ENCODE results near the gene SMIM41. TPM values are rescaled to one million over a fixed set of nuclear protein-coding genes. Genes with fewer than 3 reads are reported as not detected.
A peak's percentile ranks its signal among the peaks of the same experiment; 100 is the strongest.

SMIM41 gene
- total RNA-seq (ENCODE audit: low replicate concordance), result 0.27 and 0.98 TPM in 2 replicates

GRCh38 chr12:52079576-52080402 is at the start of gene SMIM41:
SMIM41 (plus strand) TSS chr12:52079704; CDS start chr12:52079780, 76 bp downstream.
- no peak for TF ChIP-seq CTCF (IDR thresholded peaks at IDR 0.05; ENCODE audit: insufficient read depth, low read length)
- no peak within 1 kb of the TSS for H3K4me3 ChIP-seq (ENCODE audit: low read depth, low read length)
- DNase-seq (ENCODE audit: low read depth), result no peak

GRCh38 chr12:52032446-52032803 is 47.1 kb upstream of the SMIM41 start:
- peak overlapping the region; percentile 54 for H3K4me3 ChIP-seq (ENCODE audit: low read depth, low read length)
- DNase-seq (ENCODE audit: low read depth), result peak; percentile 88
- TF ChIP-seq CTCF (IDR thresholded peaks at IDR 0.05; ENCODE audit: insufficient read depth, low read length), result no peak

- no peak for TF ChIP-seq CTCF (IDR thresholded peaks at IDR 0.05; ENCODE audit: insufficient read depth, low read length)
- DNase-seq (ENCODE audit: low read depth), result peak; percentile 97
- H3K4me3 ChIP-seq (ENCODE audit: low read depth, low read length), result peak overlapping the region; percentile 54
Observed at GRCh38 chr12:52032804-52033445, 46.6 kb upstream of the SMIM41 start.

DNA sequence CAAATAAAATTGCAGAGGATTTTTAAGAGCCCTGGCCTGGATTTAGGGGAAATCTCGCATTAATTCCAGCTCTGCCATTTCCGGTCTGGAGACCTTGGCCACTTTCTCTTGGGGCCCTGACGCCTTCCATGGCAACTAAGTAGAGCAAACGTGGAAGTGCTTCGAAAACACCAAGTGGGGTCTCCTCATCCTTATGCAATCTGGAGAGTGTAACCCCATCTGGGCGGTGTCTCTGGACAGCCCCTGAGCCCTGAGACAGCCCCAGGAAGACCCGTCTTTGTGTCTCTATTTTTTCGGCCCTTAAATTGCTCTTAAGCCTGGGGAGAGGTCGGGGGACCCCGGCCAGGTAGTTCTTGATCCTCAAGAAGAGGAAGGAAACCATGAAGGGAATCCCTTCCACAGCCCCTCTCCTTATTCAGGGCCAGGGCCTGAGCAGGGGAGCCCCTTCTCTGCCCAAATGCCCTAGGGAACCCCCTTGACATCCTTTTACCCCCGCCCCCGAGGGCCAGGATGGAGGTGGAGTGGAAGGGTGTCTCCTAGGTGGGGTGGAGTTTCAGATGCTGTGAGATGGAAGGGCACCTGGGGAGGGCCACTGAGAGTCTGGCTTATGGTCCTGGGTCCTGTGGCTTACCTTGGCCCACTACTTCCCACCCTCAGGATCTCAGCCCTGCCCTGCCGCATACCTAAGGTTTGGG is 45.9 kb upstream of the SMIM41 start:
- no peak for TF ChIP-seq CTCF (IDR thresholded peaks at IDR 0.05; ENCODE audit: insufficient read depth, low read length)
- H3K4me3 ChIP-seq (ENCODE audit: low read depth, low read length), result peak overlapping the region; percentile 48
- DNase-seq (ENCODE audit: low read depth), result no peak

- peak; percentile 32 for DNase-seq (ENCODE audit: low read depth)
- no peak overlapping the region for H3K4me3 ChIP-seq (ENCODE audit: low read depth, low read length)
- TF ChIP-seq CTCF (IDR thresholded peaks at IDR 0.05; ENCODE audit: insufficient read depth, low read length), result no peak
Observed at GRCh38 chr12:52035190-52035589, 44.3 kb upstream of the SMIM41 start.

GRCh38 chr12:52035926-52036325 is 43.6 kb upstream of the SMIM41 start:
- H3K4me3 ChIP-seq (ENCODE audit: low read depth, low read length), result no peak overlapping the region
- no peak for DNase-seq (ENCODE audit: low read depth)
- TF ChIP-seq CTCF (IDR thresholded peaks at IDR 0.05; ENCODE audit: insufficient read depth, low read length), result no peak
